K562 (cell line): ENCODE results near the gene TRAF3. TPM values are rescaled to one million over a fixed set of nuclear protein-coding genes. Genes with fewer than 3 reads are reported as not detected.

ENCODE experiments used
- ATAC-seq: fragments of 200-7000 bp; cut with Tn5 transposase; 3 replicates; pipeline ENCODE4 v1.9.1; 2020; ENCODE audit warnings: moderate library complexity
- BruUV-seq: library from RNA; stranded (reverse); fragments of 400-500 nt; replicated peaks from 2 replicates; lab custom pipeline; 2021; lab: Mats Ljungman, UMichigan
- CTCF ChIA-PET: fragments of 300-600 bp; formaldehyde crosslinking; extraction: SDS; loops from one replicate; lab custom pipeline; 2021; ENCODE audit warnings: low intra/inter-chr PET ratio; lab: Yijun Ruan, JAX
- POLR2A ChIA-PET: fragments of 300-600, 350-650 bp; sonication (Branson Sonifier 250); formaldehyde crosslinking; extraction: SDS; loops from one replicate; lab custom pipeline; 2021; ENCODE audit warnings: antibody characterized with exemption, inconsistent platforms; lab: Yijun Ruan, JAX
- DNase-seq, 4 experiments: peaks; one replicate each; pipeline versions ENCODE4 v3.0.0 to v3.0.0-alpha.2; 2011 to 2018; ENCODE audit warnings: low spot score in 3 of 4, mixed read lengths in 3 of 4; ENCODE audit errors: extremely low read depth in 1 of 4
- FAIRE-seq: peaks from 2 replicates; lab custom pipeline; 2011; peaks lifted over from hg19 to GRCh38; lab: Jason Lieb, UNC
- H2AFZ ChIP-seq: 2 replicates; pipeline ENCODE4 v1.6.0; 2011; ENCODE audit warnings: low read depth, low read length, control low read depth, inconsistent platforms
- H3K27ac ChIP-seq: fragments of 200-600 bp; 3 replicates; pipeline ENCODE4 v1.8.0; 2011; ENCODE audit warnings: low read depth, mild to moderate bottlenecking, control low read depth, inconsistent platforms, low read length, moderate library complexity, mixed read lengths; ENCODE audit errors: extremely low read depth
- H3K27me3 ChIP-seq, 2 experiments: fragments of 300-600 bp in 1 of 2; 2 replicates in 1 of 2; 3 replicates in 1 of 2; pipeline versions ENCODE4 v1.6.0 to v1.8.0; 2011; ENCODE audit warnings: inconsistent platforms in 2 of 2, low read length in 2 of 2, mild to moderate bottlenecking in 1 of 2, mixed read lengths in 1 of 2, moderate library complexity in 1 of 2; ENCODE audit not compliant: control insufficient read depth in 2 of 2, insufficient read depth in 2 of 2
- H3K36me3 ChIP-seq: fragments of 300-600 bp; 3 replicates; pipeline ENCODE4 v1.8.0; 2011; ENCODE audit warnings: mild to moderate bottlenecking, low read length, inconsistent platforms; ENCODE audit not compliant: control insufficient read depth, insufficient read depth
- H3K4me1 ChIP-seq, 2 experiments: fragments of 200-600 bp in 1 of 2; replicated peaks in 1 of 2; 2 replicates in 1 of 2; 3 replicates in 1 of 2; pipeline versions ENCODE4 v1.5.1 to v1.8.0; 2011; ENCODE audit warnings: inconsistent platforms in 2 of 2, low read length in 2 of 2, mild to moderate bottlenecking in 1 of 2, mixed read lengths in 1 of 2, moderate library complexity in 1 of 2; ENCODE audit not compliant: control insufficient read depth in 2 of 2, insufficient read depth in 2 of 2
- H3K4me2 ChIP-seq: 2 replicates; pipeline ENCODE4 v1.6.1; 2011; ENCODE audit warnings: low read length, control low read depth, inconsistent platforms, mixed read lengths; ENCODE audit not compliant: insufficient read depth
- H3K4me3 ChIP-seq: fragments of 200-600 bp; sonication (generic), shearing (Covaris generic); 2 replicates; pipeline ENCODE4 v1.5.1; 2016; ENCODE audit warnings: control low read depth, inconsistent platforms
- H3K79me2 ChIP-seq: fragments of 200-600 bp; 3 replicates; pipeline ENCODE4 v1.8.0; 2011; ENCODE audit warnings: low read length, inconsistent platforms; ENCODE audit not compliant: control insufficient read depth, insufficient read depth
- H3K9ac ChIP-seq, 2 experiments: 2 replicates each; pipeline versions ENCODE4 v1.6.0 to v1.6.1; 2011; ENCODE audit warnings: low read depth in 2 of 2, low read length in 2 of 2, control low read depth in 1 of 2, inconsistent platforms in 1 of 2, mild to moderate bottlenecking in 1 of 2, mixed read lengths in 1 of 2; ENCODE audit not compliant: insufficient read depth in 1 of 2
- H3K9me1 ChIP-seq: one replicate; pipeline ENCODE4 v1.6.0; 2011; ENCODE audit warnings: inconsistent platforms, mild to moderate bottlenecking, low read length, moderate library complexity; ENCODE audit not compliant: control insufficient read depth, insufficient read depth
- H3K9me3 ChIP-seq: replicated peaks from 2 replicates; pipeline ENCODE4 v1.5.1; 2011; ENCODE audit warnings: low read depth, low read length, inconsistent platforms; ENCODE audit not compliant: control insufficient read depth, insufficient read depth
- H4K20me1 ChIP-seq: replicated peaks from 2 replicates; pipeline ENCODE4 v1.6.1; 2011; ENCODE audit warnings: low read length, inconsistent platforms, mixed read lengths; ENCODE audit not compliant: control insufficient read depth, insufficient read depth
- AFF1 ChIP-seq, 2 experiments: fragments of 450-650 bp; IDR thresholded peaks; 2 replicates each; pipeline ENCODE4 v1.6.1; 2018; ENCODE audit warnings: mild to moderate bottlenecking in 2 of 2, low read depth in 1 of 2; ENCODE audit not compliant: partially characterized antibody in 2 of 2
- CREBBP ChIP-seq: IDR thresholded peaks from one replicate; pipeline ENCODE4 v1.6.1; 2012; ENCODE audit warnings: low read depth, mild to moderate bottlenecking, control low read depth, inconsistent platforms, low read length
- CTCF ChIP-seq, 3 experiments: IDR thresholded peaks in 2 of 3; conservative IDR thresholded peaks in 1 of 3; 2 replicates each; pipeline ENCODE4 v1.5.1; 2011 to 2012; ENCODE audit warnings: low read length in 3 of 3, mild to moderate bottlenecking in 3 of 3, control low read depth in 2 of 3, improper control_type of control experiment in 1 of 3, inconsistent platforms in 1 of 3, low read depth in 1 of 3, mixed read lengths in 1 of 3, moderate library complexity in 1 of 3; ENCODE audit not compliant: insufficient read depth in 2 of 3
- EGR1 ChIP-seq: fragments of 450-650 bp; conservative IDR thresholded peaks from 2 replicates; pipeline ENCODE4 v1.6.1; 2017; ENCODE audit warnings: mild to moderate bottlenecking
- ESRRA ChIP-seq: fragments of 450-650 bp; IDR thresholded peaks from 2 replicates; pipeline ENCODE4 v1.6.1; 2014; ENCODE audit warnings: low read depth, mild to moderate bottlenecking, moderate library complexity, borderline replicate concordance
- KLF1 ChIP-seq: fragments of 450-650 bp; IDR thresholded peaks from 2 replicates; pipeline ENCODE4 v1.6.1; 2016; ENCODE audit warnings: missing genetic modification characterization, missing compliant biosample characterization
- NFIC ChIP-seq: fragments of 450-650 bp; IDR thresholded peaks from 2 replicates; pipeline ENCODE4 v1.6.1; 2017; ENCODE audit warnings: mild to moderate bottlenecking, inconsistent platforms
- RNF2 ChIP-seq: sonication (generic); IDR thresholded peaks from 2 replicates; pipeline ENCODE4 v1.6.1; 2016
- SAFB ChIP-seq: fragments of 200-400 bp; formaldehyde crosslinking; IDR thresholded peaks from 2 replicates; pipeline ENCODE4 v1.6.1; 2017; ENCODE audit warnings: low read depth, low read length, borderline replicate concordance
- STAT5B ChIP-seq: fragments of 250-450 bp; sonication (Bioruptor Pico); IDR thresholded peaks from 2 replicates; pipeline ENCODE4 v1.8.0; 2021; ENCODE audit warnings: mild to moderate bottlenecking, inconsistent platforms
- ZBTB7A ChIP-seq: IDR thresholded peaks from 2 replicates; pipeline ENCODE4 v1.6.1; 2011; ENCODE audit warnings: low read depth, mild to moderate bottlenecking, low read length, moderate library complexity, borderline replicate concordance; ENCODE audit not compliant: control insufficient read depth
- ZKSCAN1 ChIP-seq: fragments of 150-350 bp; IDR thresholded peaks from 2 replicates; pipeline ENCODE4 v1.6.1; 2016; ENCODE audit warnings: low read depth, low read length
- ZNF431 ChIP-seq: sonication (generic); formaldehyde crosslinking; IDR thresholded peaks from 2 replicates; pipeline ENCODE4 v1.8.0; 2022; ENCODE audit warnings: mild to moderate bottlenecking, missing genetic modification reagents
- WGBS: fragments of 100-300 bp; shearing (Covaris generic); methylation state at CpG from one replicate; pipeline ENCODE4 v1.1.6; 2016; ENCODE audit warnings: low coverage, mixed read lengths; ENCODE audit not compliant: insufficient coverage; ENCODE audit errors: missing lambda C conversion rate; 5-methylcytosine and 5-hydroxymethylcytosine counted together
- in situ Hi-C: fragments of 300-500 bp; cut with MboI; formaldehyde crosslinking; loops from 4 replicates; pipeline ENCODE4 v1.15.0; 2018; ENCODE audit warnings: inconsistent platforms, mixed read lengths
- intact Hi-C: fragments of 100-400 bp; cut with micrococcal nuclease; formaldehyde crosslinking; loops from 2 replicates; pipeline ENCODE4 v1.14.2; 2022
- polyA plus RNA-seq, 8 experiments: library from polyadenylated mRNA; depleted of rRNA in 4 of 8; stranded (reverse) in 5 of 8; unstranded in 3 of 8; fragments of >200 nt; fragmentation: Nextera tagmentation in 2 of 8; fragmentation: Illumina TruSeq in 1 of 8; extraction: Ambion mirVana in 2 of 8; extraction: Trizol in 1 of 8; gene quantifications; 2 replicates each; pipeline versions ENCODE4 v1.2.1 to v1.2.3, GENCODE V29; 2011 to 2014; ENCODE audit warnings: inconsistent platforms in 1 of 8, missing spikeins in 1 of 8
- total RNA-seq, 7 experiments: library from RNA; depleted of rRNA in 6 of 7; stranded (reverse); fragments of >200 nt in 6 of 7; fragmentation: Illumina TruSeq in 2 of 7; extraction: Trizol in 2 of 7; gene quantifications; 2 replicates each; pipeline versions ENCODE4 v1.2.1 to v1.2.3, GENCODE V29; 2011 to 2021; ENCODE audit warnings: low replicate concordance in 1 of 7
- TF ChIP-seq, protein P1 (sequence below): fragments of 450-650 bp; IDR thresholded peaks from 2 replicates; pipeline ENCODE4 v1.6.1; 2016; ENCODE audit warnings: mild to moderate bottlenecking

The TRAF3 gene
- total and polyA plus RNA-seq, 9 of the 15 experiments (the other 6 are each of a cell fraction or from before 2014, with no cell fraction given): 0.52 to 21.3 (median 9.9) TPM

DNA sequence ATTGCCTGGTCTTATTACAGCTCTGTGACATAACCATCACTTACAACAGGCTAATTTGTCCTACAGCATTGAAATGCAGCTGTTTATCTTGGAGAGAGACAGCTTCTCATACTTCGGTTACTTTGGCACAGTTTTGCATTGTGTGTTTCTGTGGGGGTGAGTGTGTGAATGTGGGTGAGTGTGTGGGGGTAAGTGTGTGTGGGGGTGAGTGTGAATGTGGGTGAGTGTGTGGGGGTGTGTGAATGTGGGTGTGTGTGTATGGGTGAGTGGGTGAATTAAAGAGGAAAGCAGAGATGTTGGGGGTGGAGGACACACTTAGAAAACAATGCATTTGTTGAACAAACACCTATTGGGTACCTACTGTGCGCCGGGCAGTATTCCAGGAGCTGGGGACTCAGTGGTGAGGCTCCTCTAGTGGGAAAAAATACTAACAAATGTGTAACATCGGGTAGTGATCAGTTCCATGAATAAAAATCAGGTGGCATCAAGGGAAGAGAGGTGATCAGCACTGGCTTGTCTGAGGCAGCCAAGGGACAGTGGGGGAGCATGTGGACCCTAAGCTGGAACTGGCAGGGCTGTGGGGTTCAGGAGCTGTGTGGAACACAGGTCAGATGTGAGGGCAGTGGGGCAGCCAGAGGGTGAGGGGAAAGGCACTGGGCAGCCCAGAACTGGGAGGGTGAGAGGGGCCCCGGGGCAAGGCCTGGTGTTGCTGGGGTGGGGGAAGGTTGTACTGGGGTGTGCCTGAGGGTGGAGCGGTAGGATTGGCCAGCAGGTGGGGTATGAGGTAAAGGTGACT, 101.1 kb downstream of the TRAF3 start:
- Histone ChIP-seq H3K9me1 (no peaks in the 10 kb centered on the region), H3K4me1 (peaks cover 0 to 1% of the 10 kb centered on the region in 2 experiments; a peak in 2 of 5 replicates), H3K36me3 (peaks cover 33% of the 10 kb centered on the region), H3K27ac (no peak overlapping the region), H3K4me3 (no peak overlapping the region), H3K4me2 (no peak overlapping the region), H3K9me3 (no peaks in the 10 kb centered on the region), H3K79me2 (no peaks in the 10 kb centered on the region), H2AFZ (no peak overlapping the region), H3K27me3 (no peaks in the 10 kb centered on the region), H4K20me1 (no peaks in the 10 kb centered on the region), H3K9ac (no peak overlapping the region)
- DNase-seq: peak in 1 of 4 experiments; percentile 17
- ChIA-PET POLR2A (no interaction called here), CTCF (no interaction called here)
- intact Hi-C loops: no loop called here
- in situ Hi-C loops: no loop called here
- BruUV-seq: no TSS peak
- FAIRE-seq: no peak
- 77% methylated on average over 3 of the region's 6 CpGs for WGBS
- ATAC-seq: peak; percentile 64
- TF ChIP-seq AFF1 (IDR thresholded peaks at IDR 0.05; ENCODE audit: low read depth in 1 of 2, partially characterized antibody in 2 of 2) (no peak), ESRRA (no peak), SAFB (no peak), RNF2 (no peak), KLF1 (tag) (no peak), CREBBP (no peak), CTCF (IDR thresholded peaks at IDR 0.05 in 2 of 3, conservative IDR thresholded peaks at IDR 0.05 in 1 of 3; ENCODE audit: insufficient read depth in 2 of 3, low read depth in 1 of 3, low read length in 3 of 3) (peak in 1 of 3 experiments; percentile 8; a peak in 1 of 6 replicates), ZNF431 (no peak), EGR1 (peak; percentile 72), STAT5B (no peak), NFIC (no peak), ZKSCAN1 (peak; percentile 58; the same call in 1 of the 2 replicates), ZBTB7A (no peak)
- TF ChIP-seq, protein P1, sequence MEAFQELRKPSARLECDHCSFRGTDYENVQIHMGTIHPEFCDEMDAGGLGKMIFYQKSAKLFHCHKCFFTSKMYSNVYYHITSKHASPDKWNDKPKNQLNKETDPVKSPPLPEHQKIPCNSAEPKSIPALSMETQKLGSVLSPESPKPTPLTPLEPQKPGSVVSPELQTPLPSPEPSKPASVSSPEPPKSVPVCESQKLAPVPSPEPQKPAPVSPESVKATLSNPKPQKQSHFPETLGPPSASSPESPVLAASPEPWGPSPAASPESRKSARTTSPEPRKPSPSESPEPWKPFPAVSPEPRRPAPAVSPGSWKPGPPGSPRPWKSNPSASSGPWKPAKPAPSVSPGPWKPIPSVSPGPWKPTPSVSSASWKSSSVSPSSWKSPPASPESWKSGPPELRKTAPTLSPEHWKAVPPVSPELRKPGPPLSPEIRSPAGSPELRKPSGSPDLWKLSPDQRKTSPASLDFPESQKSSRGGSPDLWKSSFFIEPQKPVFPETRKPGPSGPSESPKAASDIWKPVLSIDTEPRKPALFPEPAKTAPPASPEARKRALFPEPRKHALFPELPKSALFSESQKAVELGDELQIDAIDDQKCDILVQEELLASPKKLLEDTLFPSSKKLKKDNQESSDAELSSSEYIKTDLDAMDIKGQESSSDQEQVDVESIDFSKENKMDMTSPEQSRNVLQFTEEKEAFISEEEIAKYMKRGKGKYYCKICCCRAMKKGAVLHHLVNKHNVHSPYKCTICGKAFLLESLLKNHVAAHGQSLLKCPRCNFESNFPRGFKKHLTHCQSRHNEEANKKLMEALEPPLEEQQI: no peak
